ENCODE data around the gene SCN10A.

GRCh38 chr3:38690185-38690584, 125.8 kb downstream of the SCN10A start:
- TF ChIP-seq POLR2AphosphoS5 (IDR thresholded peaks at IDR 0.05) (no peak), CTCF (IDR thresholded peaks at IDR 0.05) (no peak)

All from transverse colon (tissue), 4 donors.